GM21447 (cell line): ENCODE data around the gene SLIT1.

Experiments
- ATAC-seq: cut with Tn5 transposase; IDR thresholded peaks from one replicate; pipeline ENCODE4 v1.9.1; 2021; ENCODE audit not compliant: unreplicated experiment

The SLIT1 gene

DNA sequence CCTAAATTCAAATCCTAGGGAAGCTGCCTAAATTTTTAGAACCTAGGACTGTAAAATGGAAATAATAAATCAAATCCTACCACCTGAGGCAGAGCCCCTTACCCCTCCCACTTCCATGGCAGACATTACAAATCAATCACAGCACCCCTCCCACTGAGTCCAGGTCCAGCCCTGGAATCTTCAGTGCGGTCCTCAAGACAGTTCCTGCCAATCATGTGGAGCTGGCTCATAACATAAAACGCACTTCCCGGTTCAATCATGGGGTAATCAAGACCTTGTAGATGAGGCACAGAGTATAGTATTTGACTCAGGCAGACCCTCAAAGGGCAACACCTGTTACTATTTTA lies 157.0 kb downstream of the SLIT1 start:
- ATAC-seq: no peak

DNA sequence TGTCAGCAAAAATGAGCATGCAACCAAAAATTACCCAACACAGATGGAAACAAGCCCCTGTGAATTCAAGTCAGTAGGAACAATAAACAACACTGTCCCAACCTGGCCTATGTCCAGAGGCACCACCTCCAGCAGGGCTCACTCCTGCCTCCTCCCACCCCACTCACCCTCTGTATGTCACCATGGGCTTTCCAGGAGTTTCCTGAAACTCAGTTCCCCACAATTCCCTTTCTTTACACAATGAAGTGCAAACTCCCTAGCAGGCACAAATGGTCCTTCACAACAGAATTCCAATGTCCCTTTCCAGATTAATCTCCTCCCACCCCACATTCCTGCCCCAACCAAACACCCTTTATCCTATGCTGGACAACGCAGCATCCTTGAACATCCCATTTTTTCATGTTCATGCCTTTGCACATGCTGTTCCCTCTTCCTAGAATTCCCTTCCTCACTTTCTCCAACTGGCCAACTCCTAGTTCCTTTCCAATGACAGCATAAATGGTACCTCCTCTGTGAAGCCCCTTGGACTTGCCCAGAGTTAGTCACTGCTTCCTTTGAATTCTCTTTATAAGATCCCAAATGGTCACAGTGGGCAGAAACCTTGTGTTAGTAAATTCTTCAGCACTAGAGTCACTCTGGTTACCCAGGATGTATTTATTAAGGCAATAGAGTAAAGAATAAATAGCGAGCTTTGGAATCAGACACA lies 157.5 kb downstream of the SLIT1 start:
- no peak for ATAC-seq

DNA sequence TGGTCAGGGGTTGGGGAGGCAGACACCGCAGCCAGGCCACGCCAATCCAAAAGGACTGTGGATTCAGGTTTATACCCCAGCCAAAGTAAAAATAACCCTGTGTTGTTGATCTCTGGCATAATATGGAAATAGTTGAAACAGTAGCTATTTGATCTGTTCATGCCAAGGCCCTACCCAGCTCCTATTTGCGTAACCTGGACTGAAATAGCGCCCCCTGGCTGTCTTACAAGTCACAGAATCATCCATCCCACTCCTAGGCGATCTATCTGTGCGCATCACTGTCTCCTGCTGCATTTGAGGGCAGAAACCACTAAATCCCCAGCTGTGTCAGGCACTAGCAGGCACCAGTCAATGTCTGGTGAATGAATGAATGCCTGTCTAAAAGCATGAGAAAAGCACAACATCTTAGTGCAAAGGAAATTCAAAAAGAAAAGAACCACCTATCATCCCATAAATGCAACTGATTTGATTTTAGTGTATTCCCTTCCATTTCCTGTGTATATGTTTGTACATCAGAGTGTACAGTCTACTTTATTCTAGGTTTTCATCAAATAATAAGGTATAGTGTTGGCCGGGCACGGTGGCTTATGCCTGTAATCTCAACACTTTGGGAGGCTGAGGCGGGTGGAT lies 160.0 kb downstream of the SLIT1 start:
- no peak for ATAC-seq

DNA sequence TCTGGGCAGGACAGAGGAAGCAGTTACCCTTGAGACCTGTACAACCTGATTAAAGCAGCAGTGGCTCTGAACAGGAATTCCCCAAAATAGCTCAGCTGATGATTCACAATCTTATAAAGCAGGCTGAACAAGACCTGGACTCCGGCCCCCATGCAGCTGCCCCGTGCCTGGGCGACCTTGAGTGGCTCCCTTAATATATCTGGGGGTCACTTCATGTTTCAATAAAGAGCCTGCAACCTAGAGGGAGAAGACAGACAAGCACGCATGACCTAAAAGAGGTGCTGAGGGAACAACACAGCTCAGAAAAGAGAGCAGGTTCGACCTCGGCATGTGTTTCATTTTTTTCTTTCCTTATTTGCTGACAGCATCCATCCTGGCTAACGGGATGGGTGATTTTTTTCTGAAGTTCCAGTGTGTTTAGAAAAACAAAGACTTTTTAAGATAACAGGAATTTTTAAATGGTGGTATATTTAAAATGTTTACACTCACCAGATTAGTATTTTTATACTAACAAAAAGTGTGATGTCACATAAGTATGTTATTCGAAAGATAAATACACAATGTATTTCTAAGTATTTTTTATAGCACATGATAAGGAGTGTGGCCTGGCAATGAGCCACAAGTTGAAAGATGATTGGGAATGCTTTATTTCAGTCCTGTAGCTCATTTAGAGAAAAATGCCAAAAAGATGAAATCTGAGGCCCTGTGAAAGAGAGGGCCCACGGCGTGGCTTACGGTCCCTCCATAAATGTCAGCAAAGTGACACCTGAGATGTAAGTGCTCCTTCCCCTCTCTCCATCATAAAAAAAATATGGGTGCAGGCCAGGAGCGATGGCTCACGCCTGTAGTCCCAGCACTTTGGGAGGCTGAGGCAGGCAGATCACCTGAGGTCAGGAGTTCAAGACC lies 161.3 kb downstream of the SLIT1 start:
- no peak for ATAC-seq

DNA sequence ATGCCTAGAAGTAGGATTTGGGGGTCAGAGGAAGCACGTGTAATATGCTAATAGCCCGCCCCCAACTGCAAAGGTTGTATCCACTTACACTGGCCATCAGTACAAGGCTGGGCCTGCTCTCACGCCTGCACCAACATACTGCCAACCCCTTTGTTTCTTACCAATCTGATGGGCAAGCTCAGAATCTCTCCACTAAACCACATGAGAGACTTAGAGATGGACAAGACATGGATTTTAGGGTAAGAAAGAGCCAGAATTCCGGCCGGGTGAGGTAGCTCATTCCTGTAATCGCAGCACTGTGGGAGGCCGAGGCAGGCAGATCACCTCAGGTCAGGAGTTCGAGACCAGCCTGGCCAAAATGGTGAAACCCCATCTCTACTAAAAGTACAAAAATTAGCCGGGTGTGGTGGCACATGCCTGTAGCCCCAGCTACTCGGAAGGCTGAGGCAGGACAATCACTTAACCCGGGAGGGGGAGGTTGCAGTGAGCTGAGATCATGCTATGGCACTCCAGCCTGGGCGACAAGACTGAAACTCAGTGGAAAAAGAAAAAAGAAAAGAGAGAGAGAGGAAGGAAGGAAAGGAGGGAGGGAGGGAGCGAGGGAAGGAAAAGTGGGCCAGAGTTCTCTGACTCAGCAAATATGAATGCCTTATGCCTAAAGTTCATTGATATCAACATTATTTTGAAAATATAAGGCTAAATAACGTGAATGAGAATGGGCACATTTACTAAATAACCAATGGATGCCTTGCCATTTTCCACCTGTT lies 162.2 kb downstream of the SLIT1 start:
- no peak for ATAC-seq

DNA sequence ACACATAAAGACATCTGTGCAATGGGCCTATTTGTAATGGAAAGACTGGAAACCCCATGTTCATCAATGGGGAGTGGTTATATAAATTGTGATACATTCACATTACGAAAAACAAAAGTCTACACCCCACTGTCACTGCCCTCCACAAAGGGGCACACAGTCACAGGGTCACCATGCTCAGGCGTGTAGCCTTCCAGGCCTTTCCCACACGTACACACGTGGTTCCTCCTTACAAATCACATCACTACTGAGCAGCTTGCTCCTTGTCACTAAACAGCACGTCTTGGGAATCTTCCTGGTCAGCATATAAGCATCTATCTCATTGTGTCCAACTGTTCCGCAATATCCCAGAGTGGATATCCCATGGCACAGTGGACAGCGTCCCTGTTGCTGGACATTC lies 163.1 kb downstream of the SLIT1 start:
- ATAC-seq: no peak

DNA sequence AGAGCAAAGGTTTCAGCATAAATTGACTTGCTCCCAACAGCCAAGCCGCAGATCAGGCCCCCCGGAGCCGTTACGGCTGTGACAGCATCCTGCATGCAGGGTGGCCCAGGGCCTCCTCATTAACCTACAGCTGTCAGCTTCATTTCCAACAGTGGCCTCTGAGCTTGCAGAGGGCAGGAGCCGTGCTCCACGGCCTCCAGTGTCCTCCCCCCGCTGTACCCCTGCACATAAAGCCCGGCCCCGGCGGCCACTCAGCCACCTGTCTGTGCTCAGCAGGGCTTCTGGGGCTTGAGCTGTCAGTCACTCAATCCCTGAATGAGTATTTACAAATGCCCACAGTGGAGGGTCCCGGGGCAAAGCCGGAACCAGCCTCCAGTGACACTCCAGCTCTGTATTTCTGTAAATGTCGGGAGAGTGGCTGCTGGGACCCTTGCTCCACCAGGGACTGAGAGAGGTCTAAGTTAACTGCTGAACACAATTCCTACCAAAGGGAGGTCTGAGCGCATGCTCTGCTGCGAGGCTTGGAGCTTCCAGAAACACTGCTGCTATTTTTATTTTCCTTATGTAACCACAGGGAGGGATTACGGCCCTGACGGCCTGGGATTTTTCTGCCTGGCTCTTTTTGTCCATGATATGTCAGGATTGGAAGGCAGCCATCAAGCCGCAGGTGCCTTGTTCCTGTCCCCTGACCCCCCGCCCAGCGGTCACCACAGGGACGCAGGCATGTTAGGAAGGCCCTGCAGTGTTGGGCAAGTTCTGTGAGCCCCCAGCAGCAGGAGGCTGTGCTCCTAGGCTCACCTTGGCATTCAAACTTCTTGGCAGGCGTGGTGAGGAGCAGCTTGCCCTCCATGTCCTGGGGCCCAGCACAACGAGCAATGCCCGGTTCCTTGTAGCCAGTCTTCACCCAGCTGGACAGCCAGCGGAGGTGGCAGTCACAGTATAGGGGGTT lies 165.0 kb downstream of the SLIT1 start:
- no peak for ATAC-seq

DNA sequence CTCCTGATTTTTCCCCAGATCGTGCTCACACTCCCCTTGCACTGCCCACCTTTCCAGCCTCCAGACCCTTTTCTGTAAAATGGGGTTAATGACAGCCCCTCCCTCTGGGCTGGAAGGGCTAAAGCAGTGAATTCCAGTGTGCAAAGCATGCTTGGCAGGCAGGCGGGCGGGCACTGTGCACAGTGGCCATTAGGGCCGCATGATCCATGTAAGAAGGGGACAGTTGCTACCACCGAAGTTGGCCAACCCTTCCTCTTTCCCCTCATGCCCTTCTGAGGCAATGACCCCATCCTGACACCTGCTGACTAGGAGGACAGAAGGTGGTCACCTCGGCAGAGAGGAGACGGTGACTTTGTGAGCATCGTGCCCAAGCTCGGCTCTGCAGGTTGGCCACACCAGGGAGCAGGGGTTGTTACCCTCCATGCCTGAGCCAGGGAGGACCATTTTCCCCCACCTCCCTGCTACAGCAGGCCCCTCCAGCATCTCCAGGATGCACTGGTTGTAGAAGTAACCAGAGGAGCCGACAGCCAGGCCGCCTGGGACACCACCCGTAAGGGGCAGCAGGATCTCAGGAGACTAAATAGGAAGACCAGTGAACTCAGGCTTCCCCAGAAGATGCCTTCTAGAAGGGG lies 166.4 kb downstream of the SLIT1 start:
- ATAC-seq: no peak

DNA sequence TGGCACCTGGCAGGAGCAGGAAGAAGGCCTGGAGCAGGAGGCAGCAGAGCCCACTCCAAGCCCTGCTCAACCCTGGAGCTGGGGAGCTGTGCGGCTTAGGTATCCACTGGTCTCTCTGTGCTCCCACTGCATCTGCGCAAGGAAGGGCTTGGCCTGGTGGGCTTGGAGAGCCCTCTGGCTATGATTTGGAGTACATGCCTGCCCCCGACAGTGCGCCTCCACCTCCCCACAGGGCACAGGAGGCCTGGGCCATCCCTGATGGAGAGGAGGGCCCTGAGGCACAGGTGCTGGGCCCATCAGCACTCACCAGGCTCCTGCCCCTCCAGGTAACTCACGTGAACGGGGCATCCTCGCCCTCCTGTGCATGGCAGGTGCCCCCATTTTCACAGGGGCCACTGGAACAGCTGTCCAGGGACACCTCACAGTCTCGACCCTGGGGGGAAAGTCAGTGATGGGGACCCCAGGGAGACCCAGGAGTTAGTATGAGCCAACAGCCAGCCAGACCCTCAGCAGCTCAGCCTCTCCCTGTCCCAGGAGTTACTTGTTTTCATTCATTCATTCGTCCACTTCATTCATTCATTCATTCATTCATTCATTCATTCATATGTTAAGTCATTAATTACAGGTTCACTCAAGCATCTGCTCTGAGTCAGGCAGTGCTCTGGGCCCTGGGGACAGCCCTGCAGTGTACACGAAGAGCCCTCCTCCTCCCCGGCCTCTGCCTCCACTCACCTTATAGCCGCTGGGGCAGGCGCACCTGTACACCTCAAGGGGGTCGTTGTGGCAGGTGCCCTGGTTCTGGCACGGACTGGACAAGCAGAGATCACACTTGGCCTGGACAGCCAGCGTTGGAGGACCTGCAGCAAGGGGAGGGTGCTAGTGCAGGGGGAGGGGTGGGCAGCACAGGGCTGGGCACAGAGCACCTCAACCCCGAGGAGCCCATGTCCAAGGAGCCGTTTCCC lies 167.2 kb downstream of the SLIT1 start:
- no peak for ATAC-seq

DNA sequence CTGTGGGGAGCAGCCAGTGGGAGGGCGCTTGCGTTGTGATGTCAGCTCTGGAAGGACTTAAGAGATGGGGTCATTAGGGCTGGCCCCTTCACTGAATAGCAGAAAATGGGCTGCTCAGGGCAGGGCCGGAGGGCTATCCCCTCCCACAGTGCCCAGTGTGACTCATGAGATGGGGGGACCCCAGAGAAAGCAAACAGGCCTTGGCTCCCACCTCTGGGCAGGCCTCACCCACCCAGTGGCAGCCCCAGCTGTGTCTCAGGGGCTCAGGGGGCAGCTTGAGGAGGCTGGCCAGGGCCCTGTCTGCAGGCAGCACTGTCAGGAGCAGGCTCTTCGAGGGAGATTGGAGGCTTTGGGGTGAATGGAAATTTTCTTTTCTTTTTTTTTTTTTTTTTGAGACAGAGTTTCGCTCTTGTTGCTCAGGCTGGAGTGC lies 168.3 kb downstream of the SLIT1 start:
- ATAC-seq: no peak

DNA sequence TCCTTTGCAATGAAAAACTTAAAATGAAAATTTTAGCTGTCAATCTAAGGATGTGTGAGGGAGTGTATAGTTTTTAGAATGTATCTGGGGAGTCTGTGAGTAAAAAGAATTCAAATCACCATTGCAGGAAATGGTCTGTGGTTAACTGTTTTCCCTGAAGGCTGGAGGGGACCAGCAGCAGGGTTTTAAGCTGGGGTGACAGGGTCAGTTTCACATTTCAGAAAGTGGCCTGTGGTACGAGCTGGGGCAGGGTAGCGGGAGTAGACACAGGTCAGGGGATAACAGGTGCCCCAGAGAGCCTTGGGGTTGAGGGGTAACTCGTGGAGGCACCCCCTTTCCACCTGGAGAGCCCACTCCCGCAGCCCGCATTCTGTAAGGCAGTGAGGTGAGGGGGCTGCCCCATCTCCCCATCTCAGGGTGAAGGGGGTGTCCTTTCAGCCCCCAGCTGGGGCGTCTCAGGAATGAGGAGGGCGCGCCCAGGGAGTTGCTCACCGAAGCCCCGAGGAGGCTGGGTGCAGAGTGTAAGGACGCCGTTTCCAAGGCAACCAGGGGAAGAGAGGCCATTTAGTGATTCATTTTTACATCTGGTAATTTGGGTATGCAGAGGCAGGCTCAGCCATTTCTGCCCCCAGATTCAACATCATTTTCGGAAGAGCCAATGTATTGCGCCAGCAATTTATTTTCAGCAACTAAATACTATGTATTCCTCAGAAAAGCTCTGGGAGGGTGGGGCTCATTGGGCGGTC lies 168.9 kb downstream of the SLIT1 start:
- ATAC-seq: peak; percentile 89

DNA sequence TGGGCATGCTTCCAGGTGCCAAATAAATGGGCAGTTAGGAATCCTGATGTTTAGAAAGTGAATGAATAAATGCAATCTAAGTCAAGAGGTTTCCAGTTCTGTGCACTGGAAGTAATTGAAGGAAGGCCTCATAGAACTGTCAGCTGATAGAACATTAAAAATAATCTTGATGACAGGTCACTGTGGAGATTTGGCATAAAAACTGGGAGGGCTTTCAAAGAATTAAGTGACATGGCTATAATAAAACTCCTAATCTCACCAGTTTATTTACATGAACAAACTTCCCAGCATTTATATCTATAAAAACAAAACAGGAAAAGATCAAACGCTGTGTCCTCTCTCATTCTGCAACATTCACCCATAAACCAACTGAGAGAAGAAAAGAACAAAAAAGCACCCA lies 170.5 kb downstream of the SLIT1 start:
- no peak for ATAC-seq

DNA sequence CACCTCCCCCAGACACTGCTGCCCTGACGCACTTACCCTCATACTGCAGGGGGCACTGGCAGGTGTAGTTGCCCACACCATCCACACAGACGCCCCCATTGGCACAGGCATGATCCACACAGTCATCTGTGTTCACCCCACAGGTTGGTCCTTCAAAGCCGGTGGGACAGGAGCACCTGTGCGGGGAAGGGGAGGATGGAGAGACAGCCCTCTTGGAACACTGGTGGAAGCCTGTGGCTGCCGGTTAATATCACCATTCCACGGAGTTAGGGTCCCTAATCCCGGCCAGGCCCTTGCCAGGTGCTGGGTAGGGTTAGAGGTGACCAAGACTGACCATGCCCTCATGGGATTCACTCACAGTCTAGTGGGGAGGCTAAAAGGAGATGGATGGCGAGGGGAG lies 171.8 kb downstream of the SLIT1 start:
- ATAC-seq: no peak

DNA sequence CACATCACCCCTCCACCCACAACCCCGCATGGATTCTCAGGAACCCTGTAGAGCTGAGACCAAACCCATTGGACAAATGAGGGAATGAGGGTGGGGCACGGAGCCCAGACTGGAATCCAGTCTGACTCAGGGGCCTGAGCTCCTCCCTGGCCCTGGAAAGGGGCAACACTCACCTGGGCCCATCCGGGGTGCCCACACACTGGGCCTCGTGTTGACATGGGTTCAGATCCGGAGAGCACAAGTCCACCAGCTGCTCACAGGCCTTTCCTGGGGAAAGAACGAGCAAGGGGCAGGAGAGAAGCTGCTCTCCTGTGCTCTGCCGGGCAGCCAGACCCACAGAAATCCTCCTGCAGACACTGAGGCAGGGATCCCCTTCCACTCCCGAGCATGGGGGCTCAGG lies 172.2 kb downstream of the SLIT1 start:
- ATAC-seq: no peak

DNA sequence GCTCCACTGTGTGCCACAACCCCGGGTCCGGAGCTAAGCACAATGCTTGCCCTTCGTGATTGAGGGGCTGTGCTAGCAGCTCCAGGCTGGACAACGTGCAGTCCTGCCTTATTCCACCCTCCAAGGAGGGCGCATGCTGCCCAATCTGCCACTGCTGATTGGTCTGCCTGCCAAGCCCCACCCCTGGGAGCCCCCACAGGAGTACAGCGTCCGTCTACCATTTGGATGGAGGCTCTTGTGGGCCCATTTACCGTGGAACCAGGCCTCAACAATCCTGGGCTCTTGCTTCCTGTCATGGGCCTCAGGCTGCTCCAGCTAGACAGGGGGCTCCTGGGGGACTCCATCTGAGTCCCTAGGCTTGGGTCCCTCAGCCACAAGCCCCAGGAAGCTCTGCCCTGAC lies 173.3 kb downstream of the SLIT1 start:
- no peak for ATAC-seq

DNA sequence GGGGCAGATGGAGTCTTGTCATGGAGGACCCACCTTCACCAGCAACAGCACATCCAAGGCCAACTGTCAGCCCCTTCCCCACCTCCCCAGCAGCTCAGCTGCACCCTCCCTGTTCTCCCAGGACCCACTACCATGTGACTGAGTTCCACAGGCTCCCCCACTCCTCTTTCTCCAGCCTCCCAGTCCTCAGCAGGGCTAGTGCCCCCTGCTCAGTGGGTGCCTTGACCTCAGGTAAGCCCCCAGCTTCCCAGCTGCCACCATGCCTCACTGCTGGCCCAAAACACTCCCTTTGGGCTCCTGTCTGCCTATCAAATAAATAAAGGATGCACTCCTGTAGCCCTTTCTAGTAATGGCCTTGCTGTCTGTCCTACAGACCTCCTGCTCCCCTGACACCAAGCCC lies 174.4 kb downstream of the SLIT1 start:
- ATAC-seq: no peak

DNA sequence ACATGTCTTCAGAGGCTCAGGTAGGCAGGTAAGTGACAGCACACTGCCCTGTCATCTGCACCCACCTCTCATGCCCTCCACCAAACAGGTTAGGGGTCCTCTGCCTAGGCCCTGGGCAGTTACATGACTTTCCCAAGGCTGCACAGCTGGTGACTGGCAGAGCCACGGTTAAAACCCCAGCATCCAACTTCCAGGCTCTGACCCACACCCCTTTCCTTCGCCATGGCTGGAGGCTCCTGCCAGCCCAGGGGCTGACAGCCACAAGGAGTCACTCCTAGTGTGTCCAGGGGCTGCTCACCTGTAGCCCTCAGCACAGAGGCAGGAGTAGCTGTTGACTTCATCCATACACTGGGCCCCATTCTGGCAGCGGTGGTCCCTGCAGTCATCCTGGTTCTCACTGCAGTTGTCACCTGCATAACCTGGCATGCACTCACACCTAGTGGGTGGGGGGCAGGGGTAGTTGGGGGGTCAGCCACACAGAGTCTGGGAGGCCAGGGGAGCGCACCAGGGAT lies 175.0 kb downstream of the SLIT1 start:
- no peak for ATAC-seq

DNA sequence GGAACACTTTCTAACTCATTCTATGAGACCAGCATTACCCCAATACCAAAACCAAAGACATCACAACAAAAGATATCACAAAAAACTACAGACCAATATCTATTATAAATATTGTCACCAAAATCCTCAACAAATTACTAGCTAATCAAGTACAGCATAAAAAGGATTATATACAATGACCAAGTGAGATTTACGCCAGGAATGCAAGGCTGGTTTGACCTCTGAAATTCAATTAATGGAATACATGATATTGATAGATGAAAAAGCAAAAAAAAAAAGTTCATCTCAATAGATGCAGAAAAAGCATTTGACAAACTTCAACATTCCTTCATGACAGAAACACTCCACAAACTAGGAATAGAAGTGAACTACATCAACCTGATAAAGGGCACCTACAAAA lies 178.3 kb downstream of the SLIT1 start:
- no peak for ATAC-seq
